NCI-H2227 (cell line): ENCODE results near the gene SEC22A.
A peak's percentile ranks its signal among the peaks of the same experiment; 100 is the strongest.

ENCODE experiments used
- DNase-seq: peaks from one replicate; lab custom pipeline; 2025; ENCODE audit not compliant: unreplicated experiment; lab: John Stamatoyannopoulos, UW

The SEC22A gene

GRCh38 chr3:123262226-123262625 is 60.5 kb downstream of the SEC22A start:
- no peak for DNase-seq

GRCh38 chr3:123262868-123263267 is 61.1 kb downstream of the SEC22A start:
- DNase-seq, result no peak

GRCh38 chr3:123263941-123264340 is 62.2 kb downstream of the SEC22A start:
- DNase-seq, result no peak

- DNase-seq, result peak; percentile 1
Measured at GRCh38 chr3:123267821-123268220, 66.1 kb downstream of the SEC22A start.

- no peak for DNase-seq
Measured at GRCh38 chr3:123270818-123271217, 69.1 kb downstream of the SEC22A start.

GRCh38 chr3:123271466-123272159 is 69.9 kb downstream of the SEC22A start:
- no peak for DNase-seq

- no peak for DNase-seq
Measured at GRCh38 chr3:123272547-123272946, 70.8 kb downstream of the SEC22A start.

- DNase-seq, result no peak
Measured at GRCh38 chr3:123275691-123276090, 73.9 kb downstream of the SEC22A start.

- DNase-seq, result no peak
Measured at GRCh38 chr3:123276346-123277006, 74.7 kb downstream of the SEC22A start.

- DNase-seq, result no peak
Measured at GRCh38 chr3:123277106-123277505, 75.4 kb downstream of the SEC22A start.

GRCh38 chr3:123278446-123278845 is 76.7 kb downstream of the SEC22A start:
- no peak for DNase-seq

GRCh38 chr3:123279121-123279520 is 77.4 kb downstream of the SEC22A start:
- no peak for DNase-seq

- no peak for DNase-seq
Measured at GRCh38 chr3:123281406-123281805, 79.7 kb downstream of the SEC22A start.

- DNase-seq, result no peak
Measured at GRCh38 chr3:123281929-123282328, 80.2 kb downstream of the SEC22A start.

GRCh38 chr3:123282461-123282860 is 80.7 kb downstream of the SEC22A start:
- DNase-seq, result no peak

- no peak for DNase-seq
Measured at GRCh38 chr3:123283074-123283473, 81.3 kb downstream of the SEC22A start.

- DNase-seq, result no peak
Measured at GRCh38 chr3:123283657-123284398, 82.1 kb downstream of the SEC22A start.

- no peak for DNase-seq
Measured at GRCh38 chr3:123284399-123285010, 82.8 kb downstream of the SEC22A start.

- DNase-seq, result no peak
Measured at GRCh38 chr3:123285066-123285465, 83.3 kb downstream of the SEC22A start.

- no peak for DNase-seq
Measured at GRCh38 chr3:123285479-123285878, 83.7 kb downstream of the SEC22A start.

- DNase-seq, result no peak
Measured at GRCh38 chr3:123285931-123286307, 84.2 kb downstream of the SEC22A start.
